HepG2 (cell line): ENCODE data around the gene ANTXR1.

Source experiments
- ATF1 ChIP-seq: IDR thresholded peaks from 2 replicates; pipeline ENCODE4 v1.6.1; 2016; ENCODE audit warnings: mild to moderate bottlenecking, control low read depth
- BHLHE40 ChIP-seq: IDR thresholded peaks from 2 replicates; pipeline ENCODE4 v1.6.1; 2011; ENCODE audit warnings: low read length, improper control_type of control experiment
- CTCF ChIP-seq: sonication (generic); formaldehyde crosslinking; IDR thresholded peaks from 2 replicates; pipeline ENCODE4 v1.5.0; 2020; ENCODE audit warnings: mild to moderate bottlenecking, missing genetic modification reagents, moderate library complexity
- ZFX ChIP-seq: sonication (generic); formaldehyde crosslinking; IDR thresholded peaks from 2 replicates; pipeline ENCODE4 v1.4.0; 2020; ENCODE audit warnings: mild to moderate bottlenecking, low read depth, missing genetic modification reagents, moderate library complexity
- ZNF274 ChIP-seq: sonication (generic); formaldehyde crosslinking; IDR thresholded peaks from 2 replicates; pipeline ENCODE4 v1.5.1; 2020; ENCODE audit warnings: mild to moderate bottlenecking, missing genetic modification reagents
- ZNF282 ChIP-seq: fragments of 450-650 bp; IDR thresholded peaks from 2 replicates; pipeline ENCODE4 v1.6.1; 2018; ENCODE audit not compliant: partially characterized antibody
- TF ChIP-seq, protein P1 (sequence below): IDR thresholded peaks from 2 replicates; pipeline ENCODE4 v1.6.1; 2016
- TF ChIP-seq, protein P2 (sequence below): sonication (generic); formaldehyde crosslinking; IDR thresholded peaks from 2 replicates; pipeline ENCODE4 v1.8.1; 2023; ENCODE audit warnings: mild to moderate bottlenecking, missing genetic modification reagents

DNA sequence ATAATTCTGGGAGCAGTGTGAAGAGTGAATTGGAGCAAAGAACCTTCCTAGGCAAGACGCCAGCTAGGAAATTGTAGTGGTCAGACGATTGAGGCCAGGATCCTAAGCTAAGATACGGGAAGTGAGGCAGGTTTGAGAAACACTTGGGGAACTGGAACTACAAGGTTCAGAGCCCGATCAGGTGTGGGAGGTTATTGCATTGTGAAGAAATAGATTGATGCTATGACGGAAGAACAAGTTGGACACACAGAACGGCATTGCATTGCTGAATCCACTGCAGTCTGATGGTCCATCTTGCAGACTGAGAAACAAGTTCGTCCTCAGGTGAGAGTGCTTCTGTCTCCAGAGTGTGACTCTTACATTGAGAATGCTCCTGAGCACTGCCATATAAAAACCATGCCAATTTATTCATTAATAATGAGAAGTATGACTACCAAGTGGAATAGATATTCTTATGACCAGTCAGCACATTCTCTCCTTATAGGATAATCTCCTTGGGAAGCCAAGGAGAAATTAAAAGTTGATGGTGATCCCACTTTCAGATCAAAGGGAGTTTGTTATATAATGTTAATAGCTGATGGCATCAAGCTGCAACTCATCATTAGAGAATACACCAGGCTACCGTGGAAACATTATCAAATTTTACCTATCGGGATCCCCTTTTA, 30.9 kb downstream of the ANTXR1 start:
- no peak for TF ChIP-seq ZFX (CRISPR knock-in tag)
- TF ChIP-seq, protein P1, sequence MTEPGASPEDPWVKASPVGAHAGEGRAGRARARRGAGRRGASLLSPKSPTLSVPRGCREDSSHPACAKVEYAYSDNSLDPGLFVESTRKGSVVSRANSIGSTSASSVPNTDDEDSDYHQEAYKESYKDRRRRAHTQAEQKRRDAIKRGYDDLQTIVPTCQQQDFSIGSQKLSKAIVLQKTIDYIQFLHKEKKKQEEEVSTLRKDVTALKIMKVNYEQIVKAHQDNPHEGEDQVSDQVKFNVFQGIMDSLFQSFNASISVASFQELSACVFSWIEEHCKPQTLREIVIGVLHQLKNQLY (CRISPR knock-in tag) = no peak
- TF ChIP-seq BHLHE40 = no peak
- no peak for TF ChIP-seq CTCF (CRISPR knock-in tag)
- no peak for TF ChIP-seq ZNF282
- TF ChIP-seq, protein P2, sequence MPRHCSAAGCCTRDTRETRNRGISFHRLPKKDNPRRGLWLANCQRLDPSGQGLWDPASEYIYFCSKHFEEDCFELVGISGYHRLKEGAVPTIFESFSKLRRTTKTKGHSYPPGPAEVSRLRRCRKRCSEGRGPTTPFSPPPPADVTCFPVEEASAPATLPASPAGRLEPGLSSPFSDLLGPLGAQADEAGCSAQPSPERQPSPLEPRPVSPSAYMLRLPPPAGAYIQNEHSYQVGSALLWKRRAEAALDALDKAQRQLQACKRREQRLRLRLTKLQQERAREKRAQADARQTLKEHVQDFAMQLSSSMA (CRISPR knock-in tag) = no peak
- TF ChIP-seq ZNF274 = no peak
- no peak for TF ChIP-seq ATF1 (CRISPR knock-in tag)
